ENCODE measurements around the gene SLC9A7. TPM values are rescaled to one million over a fixed set of nuclear protein-coding genes. Genes with fewer than 3 reads are reported as not detected.

Gene SLC9A7
- polyA plus RNA-seq, 1 experiment: 21.5 TPM

DNA sequence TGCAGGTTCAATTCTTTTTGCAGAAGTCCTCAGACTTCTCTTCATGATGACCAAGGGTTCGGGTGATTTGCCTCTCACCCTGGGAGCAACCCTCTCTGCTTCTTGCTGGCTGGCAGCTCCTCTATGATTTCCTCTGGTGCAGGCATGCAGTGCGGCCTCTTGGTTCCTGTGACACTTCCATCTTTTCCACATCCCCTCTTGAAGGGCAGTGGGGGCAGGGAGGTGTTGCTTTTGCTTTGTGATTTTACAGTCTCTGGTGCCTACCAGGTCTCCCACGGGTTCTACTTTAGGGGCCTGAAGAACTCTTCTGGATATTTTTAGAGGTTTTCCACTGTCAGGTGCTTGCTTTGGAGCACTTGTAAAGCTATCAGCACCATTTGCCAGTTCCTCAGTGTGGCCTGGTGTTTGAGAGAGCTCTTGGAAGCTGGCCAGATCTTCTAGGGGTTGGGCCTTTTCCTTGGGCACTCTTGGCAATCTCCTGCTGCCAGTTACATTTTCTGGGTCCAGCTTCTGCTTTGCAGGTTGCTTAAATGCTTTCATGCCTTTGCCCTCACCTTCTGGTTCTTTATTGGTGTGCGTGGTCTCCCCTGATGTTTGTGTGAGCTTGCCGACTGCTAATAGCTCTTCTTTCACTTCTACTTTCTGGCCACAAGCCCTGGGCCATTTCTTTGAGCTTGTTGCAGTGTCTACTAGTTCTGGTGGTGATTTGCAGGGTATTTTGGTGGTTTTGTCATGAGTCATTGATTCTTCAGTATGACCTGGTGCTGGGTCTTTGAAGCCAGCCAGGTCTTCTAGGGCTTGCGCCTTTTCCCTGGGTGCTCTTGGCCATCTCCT lies 196.9 kb downstream of the SLC9A7 start:
- CTCF ChIA-PET: interaction anchor here (0.6 kb wide), 1 partner anchor 469 kb away, joined by 3 read pairs; no protein-coding TSS in a partner anchor

DNA sequence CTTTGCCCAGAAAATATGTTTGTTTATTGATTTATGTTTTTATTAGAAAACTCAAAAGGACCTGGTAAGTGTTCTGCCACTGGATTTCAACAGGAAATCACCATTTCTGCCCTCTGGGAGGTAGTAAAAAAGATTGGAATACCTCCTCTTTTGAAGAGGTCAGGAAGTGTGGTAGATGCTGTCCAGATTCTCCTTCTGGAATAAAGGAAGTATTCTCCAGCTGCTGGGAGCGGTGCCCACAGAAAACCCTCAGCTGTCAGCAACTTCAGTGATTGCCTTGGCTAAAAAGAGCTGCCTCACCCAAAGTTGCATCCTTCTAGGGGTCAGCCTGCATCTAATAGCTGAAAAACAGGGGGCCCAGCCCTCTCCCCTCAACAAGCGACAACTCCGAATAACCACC lies 199.9 kb downstream of the SLC9A7 start:
- TF ChIP-seq, protein P1, sequence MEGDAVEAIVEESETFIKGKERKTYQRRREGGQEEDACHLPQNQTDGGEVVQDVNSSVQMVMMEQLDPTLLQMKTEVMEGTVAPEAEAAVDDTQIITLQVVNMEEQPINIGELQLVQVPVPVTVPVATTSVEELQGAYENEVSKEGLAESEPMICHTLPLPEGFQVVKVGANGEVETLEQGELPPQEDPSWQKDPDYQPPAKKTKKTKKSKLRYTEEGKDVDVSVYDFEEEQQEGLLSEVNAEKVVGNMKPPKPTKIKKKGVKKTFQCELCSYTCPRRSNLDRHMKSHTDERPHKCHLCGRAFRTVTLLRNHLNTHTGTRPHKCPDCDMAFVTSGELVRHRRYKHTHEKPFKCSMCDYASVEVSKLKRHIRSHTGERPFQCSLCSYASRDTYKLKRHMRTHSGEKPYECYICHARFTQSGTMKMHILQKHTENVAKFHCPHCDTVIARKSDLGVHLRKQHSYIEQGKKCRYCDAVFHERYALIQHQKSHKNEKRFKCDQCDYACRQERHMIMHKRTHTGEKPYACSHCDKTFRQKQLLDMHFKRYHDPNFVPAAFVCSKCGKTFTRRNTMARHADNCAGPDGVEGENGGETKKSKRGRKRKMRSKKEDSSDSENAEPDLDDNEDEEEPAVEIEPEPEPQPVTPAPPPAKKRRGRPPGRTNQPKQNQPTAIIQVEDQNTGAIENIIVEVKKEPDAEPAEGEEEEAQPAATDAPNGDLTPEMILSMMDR (IDR thresholded peaks at IDR 0.05; ENCODE audit: insufficient read depth, low read depth, low read length): no peak
- DNase-seq (ENCODE audit: low read depth): no peak
- H3K4me3 ChIP-seq (ENCODE audit: low read depth, low read length): no peak overlapping the region
- no peaks in the 10 kb centered on the region for H3K27me3 ChIP-seq (ENCODE audit: control insufficient read depth, insufficient read depth, low read length)
- ChIA-PET CTCF (interaction anchor here (0.7 to 3.7 kb wide), 2 partner anchors 12 to 83 kb away, joined by 3 to 15 read pairs; no protein-coding TSS in a partner anchor), POLR2A (no interaction called here)
- H3K36me3 ChIP-seq (ENCODE audit: control insufficient read depth, insufficient read depth, low read length): no peaks in the 10 kb centered on the region

More for the DNA sequence above, 196.9 kb downstream of the SLC9A7 start:
- TF ChIP-seq, protein P1 (IDR thresholded peaks at IDR 0.05; ENCODE audit: insufficient read depth, low read depth, low read length): no peak
- Histone ChIP-seq H3K4me3 (ENCODE audit: low read depth, low read length) (no peak overlapping the region), H3K27me3 (ENCODE audit: control insufficient read depth, insufficient read depth, low read length) (no peaks in the 10 kb centered on the region), H3K36me3 (ENCODE audit: control insufficient read depth, insufficient read depth, low read length) (no peaks in the 10 kb centered on the region)
- POLR2A ChIA-PET: no interaction called here
- no peak for DNase-seq (ENCODE audit: low read depth)

DNA sequence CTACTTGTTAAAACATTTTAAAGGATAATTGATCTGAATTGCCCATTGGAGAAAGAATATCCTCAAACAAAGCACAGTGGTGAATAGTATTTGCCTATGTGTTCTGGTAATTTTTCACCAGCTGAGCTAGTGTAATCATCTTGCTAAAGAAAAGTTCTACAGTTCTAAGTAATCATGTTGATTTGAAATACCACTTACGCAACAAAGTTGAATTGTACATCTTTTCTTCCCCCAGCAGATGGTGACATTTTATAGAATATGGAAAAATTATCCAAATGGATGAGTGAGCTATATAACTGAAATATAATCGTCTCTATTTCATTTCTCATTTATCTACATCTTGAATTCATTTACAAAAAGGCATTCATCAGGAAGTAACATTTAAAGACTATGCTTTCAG lies 204.0 kb downstream of the SLC9A7 start:
- TF ChIP-seq, protein P1 (IDR thresholded peaks at IDR 0.05; ENCODE audit: insufficient read depth, low read depth, low read length): peak; percentile 18; the same call in 1 of the 2 replicates
- Histone ChIP-seq H3K36me3 (ENCODE audit: control insufficient read depth, insufficient read depth, low read length) (no peaks in the 10 kb centered on the region), H3K4me3 (ENCODE audit: low read depth, low read length) (no peak overlapping the region), H3K27me3 (ENCODE audit: control insufficient read depth, insufficient read depth, low read length) (no peaks in the 10 kb centered on the region)
- DNase-seq (ENCODE audit: low read depth): no peak
- CTCF ChIA-PET: interaction anchor here (0.6 to 1.7 kb wide), 5 partner anchors 73 to 302 kb away, joined by 3 to 5 read pairs (median 4); no protein-coding TSS in a partner anchor
- POLR2A ChIA-PET: no interaction called here

DNA sequence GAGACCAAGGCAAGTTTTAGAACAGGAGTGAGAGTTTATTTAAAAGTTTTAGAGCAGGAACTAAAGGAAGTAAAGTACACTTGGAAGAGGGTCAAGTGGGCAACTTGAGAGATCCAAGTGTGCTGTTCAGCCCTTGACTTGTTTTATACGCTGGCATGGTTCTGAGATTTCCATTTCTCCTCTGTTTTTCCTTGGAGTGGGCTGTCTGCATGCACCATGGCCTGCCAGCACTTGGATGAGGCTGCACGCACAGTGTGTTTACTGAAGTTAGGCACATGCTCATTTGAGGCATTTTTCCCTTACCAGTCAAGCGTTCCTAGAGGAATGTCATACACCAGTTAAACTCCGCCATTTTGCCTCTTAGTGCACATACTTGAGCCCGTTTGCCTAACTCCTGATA lies 205.0 kb downstream of the SLC9A7 start:
- Histone ChIP-seq H3K27me3 (ENCODE audit: control insufficient read depth, insufficient read depth, low read length) (no peaks in the 10 kb centered on the region), H3K36me3 (ENCODE audit: control insufficient read depth, insufficient read depth, low read length) (no peaks in the 10 kb centered on the region), H3K4me3 (ENCODE audit: low read depth, low read length) (no peak overlapping the region)
- DNase-seq (ENCODE audit: low read depth): no peak
- CTCF ChIA-PET: interaction anchor here (1.1 to 1.7 kb wide), 2 partner anchors 133 to 242 kb away, joined by 3 read pairs; no protein-coding TSS in a partner anchor
- TF ChIP-seq, protein P1 (IDR thresholded peaks at IDR 0.05; ENCODE audit: insufficient read depth, low read depth, low read length): no peak
- POLR2A ChIA-PET: no interaction called here

DNA sequence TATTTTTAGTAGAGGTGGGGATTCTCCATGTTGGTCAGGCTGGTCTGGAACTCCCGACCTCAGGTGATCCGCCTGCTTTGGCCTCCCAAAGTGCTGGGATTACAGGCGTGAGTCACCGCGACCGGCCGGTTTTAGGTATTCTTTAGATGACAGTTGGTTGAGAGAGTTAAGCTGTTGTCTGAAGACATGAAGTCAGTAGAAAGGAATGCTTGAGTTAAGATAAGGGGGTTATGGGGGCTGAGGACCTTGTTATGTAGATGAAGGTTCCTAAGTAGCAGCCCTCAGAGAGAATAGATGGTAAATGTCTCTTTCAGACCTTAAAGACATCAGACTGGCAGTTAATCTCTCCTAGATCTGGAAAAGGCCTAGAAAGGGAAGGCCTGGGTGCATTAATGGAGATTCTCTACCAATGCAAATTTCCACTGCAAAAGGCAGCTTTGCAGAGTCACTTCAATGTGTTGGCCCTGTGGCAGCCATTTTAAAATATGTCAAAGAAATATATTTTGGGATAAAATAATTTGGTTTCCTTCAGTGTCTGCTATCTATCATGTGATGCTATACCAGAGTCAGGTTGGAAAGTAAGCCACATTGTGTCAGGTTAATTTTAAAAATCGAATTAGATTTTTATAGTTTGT lies 207.3 kb downstream of the SLC9A7 start:
- Histone ChIP-seq H3K27me3 (ENCODE audit: control insufficient read depth, insufficient read depth, low read length) (no peaks in the 10 kb centered on the region), H3K36me3 (ENCODE audit: control insufficient read depth, insufficient read depth, low read length) (no peaks in the 10 kb centered on the region), H3K4me3 (ENCODE audit: low read depth, low read length) (no peak overlapping the region)
- TF ChIP-seq, protein P1 (IDR thresholded peaks at IDR 0.05; ENCODE audit: insufficient read depth, low read depth, low read length): no peak
- DNase-seq (ENCODE audit: low read depth): no peak
- CTCF ChIA-PET: interaction anchor here (1.3 kb wide), 1 partner anchor 97 kb away, joined by 4 read pairs; no protein-coding TSS in a partner anchor
- POLR2A ChIA-PET: no interaction called here

Measured in BJ (cell line).